NCI-H345 treated with DMSO at 0.1 percent for 48 hours (cell line): ENCODE data around the gene DMXL2.
"Not testable (repeated sequence)": the region's sequence is repeated elsewhere in the genome, so short reads cannot be mapped to it uniquely, and the experiment has no call there.

ENCODE experiments used
- DNase-seq: peaks from one replicate; lab custom pipeline; 2025; ENCODE audit not compliant: unreplicated experiment; lab: John Stamatoyannopoulos, UW

Gene DMXL2

GRCh38 chr15:51493892-51494291, 128.7 kb downstream of the DMXL2 start:
- no peak for DNase-seq

GRCh38 chr15:51492528-51492927, 130.0 kb downstream of the DMXL2 start:
- DNase-seq: no peak

- DNase-seq: no peak
Observed at GRCh38 chr15:51491941-51492340, 130.6 kb downstream of the DMXL2 start.

- no peak for DNase-seq
Observed at GRCh38 chr15:51484781-51485180, 137.8 kb downstream of the DMXL2 start.

- no peak for DNase-seq
Observed at GRCh38 chr15:51483985-51484384, 138.6 kb downstream of the DMXL2 start.

GRCh38 chr15:51483520-51483919, 139.1 kb downstream of the DMXL2 start:
- no peak for DNase-seq

- DNase-seq: no peak
Observed at GRCh38 chr15:51475736-51476135, 146.8 kb downstream of the DMXL2 start.

GRCh38 chr15:51470512-51470911, 152.1 kb downstream of the DMXL2 start:
- no peak for DNase-seq

- no peak for DNase-seq
Observed at GRCh38 chr15:51460796-51461195, 161.8 kb downstream of the DMXL2 start.

- DNase-seq: no peak
Observed at GRCh38 chr15:51450001-51450400, 172.6 kb downstream of the DMXL2 start.

GRCh38 chr15:51448622-51449399, 173.8 kb downstream of the DMXL2 start:
- DNase-seq: no peak

GRCh38 chr15:51447855-51448621, 174.5 kb downstream of the DMXL2 start:
- no peak for DNase-seq

GRCh38 chr15:51446029-51446744, 176.4 kb downstream of the DMXL2 start:
- not testable (repeated sequence) for DNase-seq

- DNase-seq: no peak
Observed at GRCh38 chr15:51444807-51445206, 177.8 kb downstream of the DMXL2 start.

GRCh38 chr15:51444112-51444511, 178.5 kb downstream of the DMXL2 start:
- DNase-seq: no peak

GRCh38 chr15:51443282-51443914, 179.2 kb downstream of the DMXL2 start:
- no peak for DNase-seq

GRCh38 chr15:51438526-51438925, 184.0 kb downstream of the DMXL2 start:
- DNase-seq: no peak

GRCh38 chr15:51425517-51426040, 197.0 kb downstream of the DMXL2 start:
- no peak for DNase-seq

- no peak for DNase-seq
Observed at GRCh38 chr15:51424780-51425179, 197.8 kb downstream of the DMXL2 start.

GRCh38 chr15:51423040-51423439, 199.5 kb downstream of the DMXL2 start:
- DNase-seq: not testable (repeated sequence)

GRCh38 chr15:51416129-51416528, 206.4 kb downstream of the DMXL2 start:
- no peak for DNase-seq
